ENCODE results near the gene PLOD1.
"Not testable (repeated sequence)": the region's sequence is repeated elsewhere in the genome, so short reads cannot be mapped to it uniquely, and the experiment has no call there.

Gene PLOD1

GRCh38 chr1:11912482-11913216 is 21.9 kb upstream of the PLOD1 start:
- H3K9ac ChIP-seq (ENCODE audit: low read length in 2 of 2); H3K27me3 ChIP-seq (ENCODE audit: control insufficient read depth in 1 of 2, insufficient read depth in 2 of 2, low read length in 2 of 2); H3K36me3 ChIP-seq (ENCODE audit: control insufficient read depth in 2 of 2, insufficient read depth in 2 of 2, low read length in 2 of 2); H3K4me3 ChIP-seq (ENCODE audit: low read length in 2 of 2); H3K9me3 ChIP-seq (ENCODE audit: control insufficient read depth in 2 of 2, low read length in 2 of 2); H3K4me1 ChIP-seq (ENCODE audit: control insufficient read depth, insufficient read depth, low read length): not testable (repeated sequence)
- peak overlapping the region; percentile 11 for H3K27ac ChIP-seq (ENCODE audit: low read length)

GRCh38 chr1:11913291-11913690 is 21.2 kb upstream of the PLOD1 start:
- H3K27ac ChIP-seq (ENCODE audit: low read length), result no peak overlapping the region
- H3K36me3 ChIP-seq (ENCODE audit: control insufficient read depth in 2 of 2, insufficient read depth in 2 of 2, low read length in 2 of 2), result peaks cover 0 to 5% of the 10 kb centered on the region in 2 donors
- H3K4me1 ChIP-seq (ENCODE audit: control insufficient read depth, insufficient read depth, low read length), result peaks cover 12% of the 10 kb centered on the region
- no peak overlapping the region for H3K4me3 ChIP-seq (ENCODE audit: low read length in 2 of 2)
- H3K9ac ChIP-seq (ENCODE audit: low read length in 2 of 2), result no peak overlapping the region
- H3K9me3 ChIP-seq (ENCODE audit: control insufficient read depth in 2 of 2, low read length in 2 of 2), result no peaks in the 10 kb centered on the region
- H3K27me3 ChIP-seq (ENCODE audit: control insufficient read depth in 1 of 2, insufficient read depth in 2 of 2, low read length in 2 of 2), result no peaks in the 10 kb centered on the region

- Histone ChIP-seq H3K36me3 (ENCODE audit: control insufficient read depth in 2 of 2, insufficient read depth in 2 of 2, low read length in 2 of 2) (peaks cover under 1 to 6% of the 10 kb centered on the region in 2 donors), H3K27ac (ENCODE audit: low read length) (no peak overlapping the region), H3K27me3 (ENCODE audit: control insufficient read depth in 1 of 2, insufficient read depth in 2 of 2, low read length in 2 of 2) (no peaks in the 10 kb centered on the region), H3K4me1 (ENCODE audit: control insufficient read depth, insufficient read depth, low read length) (peaks cover 12% of the 10 kb centered on the region), H3K4me3 (ENCODE audit: low read length in 2 of 2) (no peak overlapping the region), H3K9ac (ENCODE audit: low read length in 2 of 2) (no peak overlapping the region), H3K9me3 (ENCODE audit: control insufficient read depth in 2 of 2, low read length in 2 of 2) (no peaks in the 10 kb centered on the region)
Measured at GRCh38 chr1:11914024-11914423, 20.5 kb upstream of the PLOD1 start.

GRCh38 chr1:11918799-11919519 is 15.6 kb upstream of the PLOD1 start:
- Histone ChIP-seq H3K4me3 (ENCODE audit: low read length in 2 of 2) (peak overlapping the region; percentile 29 to 44), H3K9ac (ENCODE audit: low read length in 2 of 2) (peak overlapping the region in 1 of 2 donors; percentile 20), H3K4me1 (ENCODE audit: control insufficient read depth, insufficient read depth, low read length) (peaks cover 41% of the 10 kb centered on the region), H3K36me3 (ENCODE audit: control insufficient read depth in 2 of 2, insufficient read depth in 2 of 2, low read length in 2 of 2) (peaks cover 17 to 25% of the 10 kb centered on the region in 2 donors), H3K9me3 (ENCODE audit: control insufficient read depth in 2 of 2, low read length in 2 of 2) (no peaks in the 10 kb centered on the region), H3K27me3 (ENCODE audit: control insufficient read depth in 1 of 2, insufficient read depth in 2 of 2, low read length in 2 of 2) (no peaks in the 10 kb centered on the region), H3K27ac (ENCODE audit: low read length) (peak overlapping the region; percentile 66)

GRCh38 chr1:11919621-11920020 is 14.9 kb upstream of the PLOD1 start:
- Histone ChIP-seq H3K9me3 (ENCODE audit: control insufficient read depth in 2 of 2, low read length in 2 of 2) (no peaks in the 10 kb centered on the region), H3K4me3 (ENCODE audit: low read length in 2 of 2) (no peak overlapping the region), H3K4me1 (ENCODE audit: control insufficient read depth, insufficient read depth, low read length) (peaks cover 48% of the 10 kb centered on the region), H3K36me3 (ENCODE audit: control insufficient read depth in 2 of 2, insufficient read depth in 2 of 2, low read length in 2 of 2) (peaks cover 17 to 25% of the 10 kb centered on the region in 2 donors), H3K27ac (ENCODE audit: low read length) (no peak overlapping the region), H3K9ac (ENCODE audit: low read length in 2 of 2) (no peak overlapping the region), H3K27me3 (ENCODE audit: control insufficient read depth in 1 of 2, insufficient read depth in 2 of 2, low read length in 2 of 2) (no peaks in the 10 kb centered on the region)

GRCh38 chr1:11920239-11920903 is 14.1 kb upstream of the PLOD1 start:
- Histone ChIP-seq H3K27me3 (ENCODE audit: control insufficient read depth in 1 of 2, insufficient read depth in 2 of 2, low read length in 2 of 2) (no peaks in the 10 kb centered on the region), H3K4me1 (ENCODE audit: control insufficient read depth, insufficient read depth, low read length) (peaks cover 54% of the 10 kb centered on the region), H3K27ac (ENCODE audit: low read length) (peak overlapping the region; percentile 25), H3K36me3 (ENCODE audit: control insufficient read depth in 2 of 2, insufficient read depth in 2 of 2, low read length in 2 of 2) (peaks cover 17 to 25% of the 10 kb centered on the region in 2 donors), H3K9me3 (ENCODE audit: control insufficient read depth in 2 of 2, low read length in 2 of 2) (no peaks in the 10 kb centered on the region), H3K9ac (ENCODE audit: low read length in 2 of 2) (peak overlapping the region in 1 of 2 donors; percentile 45), H3K4me3 (ENCODE audit: low read length in 2 of 2) (peak overlapping the region in 1 of 2 donors; percentile 31)

- Histone ChIP-seq H3K27ac (ENCODE audit: low read length) (peak overlapping the region; percentile 25), H3K36me3 (ENCODE audit: control insufficient read depth in 2 of 2, insufficient read depth in 2 of 2, low read length in 2 of 2) (peaks cover 17 to 25% of the 10 kb centered on the region in 2 donors), H3K4me3 (ENCODE audit: low read length in 2 of 2) (peak overlapping the region in 1 of 2 donors; percentile 15), H3K9ac (ENCODE audit: low read length in 2 of 2) (peak overlapping the region; percentile 1 to 45), H3K4me1 (ENCODE audit: control insufficient read depth, insufficient read depth, low read length) (peaks cover 54% of the 10 kb centered on the region), H3K9me3 (ENCODE audit: control insufficient read depth in 2 of 2, low read length in 2 of 2) (no peaks in the 10 kb centered on the region), H3K27me3 (ENCODE audit: control insufficient read depth in 1 of 2, insufficient read depth in 2 of 2, low read length in 2 of 2) (no peaks in the 10 kb centered on the region)
Measured at GRCh38 chr1:11921022-11921421, 13.5 kb upstream of the PLOD1 start.

- Histone ChIP-seq H3K9me3 (ENCODE audit: control insufficient read depth in 2 of 2, low read length in 2 of 2) (no peaks in the 10 kb centered on the region), H3K27ac (ENCODE audit: low read length) (no peak overlapping the region), H3K27me3 (ENCODE audit: control insufficient read depth in 1 of 2, insufficient read depth in 2 of 2, low read length in 2 of 2) (no peaks in the 10 kb centered on the region), H3K36me3 (ENCODE audit: control insufficient read depth in 2 of 2, insufficient read depth in 2 of 2, low read length in 2 of 2) (peaks cover 17 to 20% of the 10 kb centered on the region in 2 donors), H3K9ac (ENCODE audit: low read length in 2 of 2) (no peak overlapping the region), H3K4me3 (ENCODE audit: low read length in 2 of 2) (no peak overlapping the region), H3K4me1 (ENCODE audit: control insufficient read depth, insufficient read depth, low read length) (peaks cover 52% of the 10 kb centered on the region)
Measured at GRCh38 chr1:11923069-11923826, 11.3 kb upstream of the PLOD1 start.

- Histone ChIP-seq H3K4me1 (ENCODE audit: control insufficient read depth, insufficient read depth, low read length) (peaks cover 47% of the 10 kb centered on the region), H3K9ac (ENCODE audit: low read length in 2 of 2) (no peak overlapping the region), H3K27me3 (ENCODE audit: control insufficient read depth in 1 of 2, insufficient read depth in 2 of 2, low read length in 2 of 2) (no peaks in the 10 kb centered on the region), H3K36me3 (ENCODE audit: control insufficient read depth in 2 of 2, insufficient read depth in 2 of 2, low read length in 2 of 2) (peaks cover 17 to 20% of the 10 kb centered on the region in 2 donors), H3K9me3 (ENCODE audit: control insufficient read depth in 2 of 2, low read length in 2 of 2) (no peaks in the 10 kb centered on the region), H3K4me3 (ENCODE audit: low read length in 2 of 2) (no peak overlapping the region), H3K27ac (ENCODE audit: low read length) (no peak overlapping the region)
Measured at GRCh38 chr1:11923827-11924113, 10.7 kb upstream of the PLOD1 start.
